GM12865 (cell line): ENCODE measurements around the gene ZFPM1.
A peak's percentile ranks its signal among the peaks of the same experiment; 100 is the strongest.

Experiments used
- DNase-seq: peaks from one replicate; pipeline ENCODE4 v3.0.0; 2010; ENCODE audit warnings: low read depth
- H3K4me3 ChIP-seq: 2 replicates; pipeline ENCODE4 v1.5.1; 2011; ENCODE audit warnings: mild to moderate bottlenecking, low read depth, low read length, control low read depth
- TF ChIP-seq, protein P1 (sequence below): IDR thresholded peaks from 2 replicates; pipeline ENCODE4 v1.5.1; 2011; ENCODE audit warnings: low read length, control low read depth, low read depth, inconsistent platforms; ENCODE audit not compliant: insufficient read depth; ENCODE audit errors: missing control alignments

ZFPM1 gene

GRCh38 chr16:88456356-88457292 is 3.5 kb downstream of the ZFPM1 start:
- TF ChIP-seq, protein P1, sequence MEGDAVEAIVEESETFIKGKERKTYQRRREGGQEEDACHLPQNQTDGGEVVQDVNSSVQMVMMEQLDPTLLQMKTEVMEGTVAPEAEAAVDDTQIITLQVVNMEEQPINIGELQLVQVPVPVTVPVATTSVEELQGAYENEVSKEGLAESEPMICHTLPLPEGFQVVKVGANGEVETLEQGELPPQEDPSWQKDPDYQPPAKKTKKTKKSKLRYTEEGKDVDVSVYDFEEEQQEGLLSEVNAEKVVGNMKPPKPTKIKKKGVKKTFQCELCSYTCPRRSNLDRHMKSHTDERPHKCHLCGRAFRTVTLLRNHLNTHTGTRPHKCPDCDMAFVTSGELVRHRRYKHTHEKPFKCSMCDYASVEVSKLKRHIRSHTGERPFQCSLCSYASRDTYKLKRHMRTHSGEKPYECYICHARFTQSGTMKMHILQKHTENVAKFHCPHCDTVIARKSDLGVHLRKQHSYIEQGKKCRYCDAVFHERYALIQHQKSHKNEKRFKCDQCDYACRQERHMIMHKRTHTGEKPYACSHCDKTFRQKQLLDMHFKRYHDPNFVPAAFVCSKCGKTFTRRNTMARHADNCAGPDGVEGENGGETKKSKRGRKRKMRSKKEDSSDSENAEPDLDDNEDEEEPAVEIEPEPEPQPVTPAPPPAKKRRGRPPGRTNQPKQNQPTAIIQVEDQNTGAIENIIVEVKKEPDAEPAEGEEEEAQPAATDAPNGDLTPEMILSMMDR, result no peak
- DNase-seq, result no peak
- H3K4me3 ChIP-seq, result peak overlapping the region; percentile 66

- TF ChIP-seq, protein P1, result no peak
- DNase-seq, result no peak
- H3K4me3 ChIP-seq, result no peak overlapping the region
Observed at GRCh38 chr16:88458039-88458772, 5.1 kb downstream of the ZFPM1 start.

DNA sequence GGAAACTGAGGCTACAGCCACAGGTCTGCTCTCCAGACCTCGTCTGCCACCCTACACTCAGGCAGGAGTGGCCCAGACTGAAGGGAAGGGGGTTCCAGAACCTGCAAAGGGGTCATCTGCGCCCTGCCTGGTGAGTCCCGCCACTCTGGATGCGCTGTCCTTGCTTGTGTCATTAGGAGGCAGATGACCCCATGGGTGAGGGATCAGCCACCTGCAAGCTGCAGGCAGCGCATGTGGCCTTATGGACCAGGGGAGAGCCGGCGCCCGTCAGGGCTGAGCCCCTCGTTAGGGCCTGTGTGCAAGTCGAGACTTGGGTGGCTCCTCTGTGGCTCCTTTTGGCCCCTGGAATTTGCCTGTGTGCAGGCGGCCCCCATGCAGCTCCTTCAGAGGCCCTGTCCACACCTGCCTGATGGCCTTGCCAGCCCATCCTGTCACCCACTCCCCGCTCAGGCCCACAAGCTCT is 5.7 kb downstream of the ZFPM1 start:
- no peak for DNase-seq
- no peak overlapping the region for H3K4me3 ChIP-seq
- TF ChIP-seq, protein P1, result no peak

GRCh38 chr16:88459366-88460073 is 6.4 kb downstream of the ZFPM1 start:
- TF ChIP-seq, protein P1, result no peak
- no peak for DNase-seq
- no peak overlapping the region for H3K4me3 ChIP-seq

- TF ChIP-seq, protein P1, result no peak
- no peak overlapping the region for H3K4me3 ChIP-seq
- DNase-seq, result no peak
Observed at GRCh38 chr16:88460496-88461330, 7.6 kb downstream of the ZFPM1 start.
